ENCODE results near the gene NPC2.
"Not testable (repeated sequence)": the region's sequence is repeated elsewhere in the genome, so short reads cannot be mapped to it uniquely, and the experiment has no call there.

Gene NPC2

DNA sequence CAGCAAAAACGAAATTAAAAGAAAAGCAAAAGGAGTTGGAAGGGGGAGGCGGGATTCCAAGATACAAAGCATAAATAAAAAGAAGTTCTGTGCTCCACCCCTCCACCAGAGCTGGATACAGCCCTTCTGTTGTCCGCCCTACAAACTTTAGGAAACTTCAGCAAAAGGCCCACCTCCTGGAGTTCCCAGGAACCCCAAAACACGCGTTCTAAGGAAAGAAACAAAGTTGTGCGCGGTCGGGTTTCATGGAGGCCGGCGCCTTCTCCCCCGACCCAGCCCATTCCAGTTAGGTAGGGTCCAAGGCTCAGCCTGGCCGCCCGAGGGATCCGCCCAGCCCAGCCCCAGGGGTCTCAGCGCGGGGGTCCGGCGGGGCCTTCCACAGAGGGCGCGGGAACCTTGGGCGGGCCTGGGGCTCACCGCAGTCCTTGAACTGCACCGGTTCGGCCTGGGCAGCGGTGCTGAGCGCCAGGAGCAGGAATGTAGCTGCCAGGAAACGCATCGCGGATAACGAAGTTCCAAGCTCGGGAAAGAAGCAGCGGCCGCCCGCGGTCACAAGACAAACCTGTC lies at the start of gene NPC2:
TSS of gene NPC2 (minus strand) at position 530 of the 567 bp plus-strand sequence. CDS start at position 499, 31 bp downstream.
- peak; percentile 7 for DNase-seq (ENCODE audit: low read depth)

DNA sequence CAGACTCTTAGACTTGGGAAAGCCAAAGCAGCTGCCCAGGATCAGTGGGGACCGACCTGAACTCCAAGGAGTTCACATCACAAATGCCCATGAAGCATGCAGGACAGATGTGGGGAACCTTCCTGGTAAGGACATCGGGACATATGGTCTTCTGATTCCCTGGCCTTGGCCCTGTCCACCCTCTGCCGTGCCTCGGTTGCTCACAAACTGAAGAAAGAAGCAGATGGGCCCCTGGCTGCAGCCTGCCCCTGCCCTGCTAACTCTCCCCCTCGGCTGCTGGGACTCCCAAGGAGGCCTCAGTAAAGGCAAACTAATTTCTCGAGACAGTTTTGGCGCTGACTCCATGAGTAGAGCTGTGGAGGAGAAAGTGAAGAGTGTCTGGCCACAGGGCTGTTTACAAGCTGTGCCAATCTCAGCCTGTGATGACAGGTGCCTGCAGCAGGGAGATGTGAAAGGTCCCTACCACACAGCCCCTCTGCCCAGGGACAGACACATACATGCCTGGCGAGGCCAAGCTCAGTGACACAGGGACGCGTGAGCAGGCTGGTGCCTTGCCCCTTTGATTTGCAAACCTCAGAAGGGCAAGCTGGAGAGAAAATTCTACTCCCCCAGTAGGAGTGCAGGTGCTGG lies 49.1 kb upstream of the NPC2 start:
- no peak for DNase-seq (ENCODE audit: low read depth)

DNA sequence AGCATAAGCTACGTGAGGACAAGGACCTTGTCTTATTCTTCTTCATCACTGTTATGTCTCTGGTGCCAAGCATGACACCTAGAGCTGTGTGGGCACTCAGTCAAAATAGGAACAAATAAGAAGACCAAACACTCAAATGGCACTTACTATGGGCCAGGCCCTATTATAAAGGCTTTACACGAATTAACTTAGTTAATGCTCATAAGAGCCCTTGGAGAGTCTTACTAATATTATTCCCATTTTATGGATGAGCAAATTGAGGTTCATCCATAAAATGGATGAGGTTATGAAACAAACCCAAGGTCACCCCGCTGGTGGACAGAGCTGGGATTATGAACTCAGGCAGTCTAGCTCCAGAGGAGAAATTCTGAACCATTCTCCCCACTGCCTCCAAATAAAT lies 48.1 kb upstream of the NPC2 start:
- no peak for DNase-seq (ENCODE audit: low read depth)

DNA sequence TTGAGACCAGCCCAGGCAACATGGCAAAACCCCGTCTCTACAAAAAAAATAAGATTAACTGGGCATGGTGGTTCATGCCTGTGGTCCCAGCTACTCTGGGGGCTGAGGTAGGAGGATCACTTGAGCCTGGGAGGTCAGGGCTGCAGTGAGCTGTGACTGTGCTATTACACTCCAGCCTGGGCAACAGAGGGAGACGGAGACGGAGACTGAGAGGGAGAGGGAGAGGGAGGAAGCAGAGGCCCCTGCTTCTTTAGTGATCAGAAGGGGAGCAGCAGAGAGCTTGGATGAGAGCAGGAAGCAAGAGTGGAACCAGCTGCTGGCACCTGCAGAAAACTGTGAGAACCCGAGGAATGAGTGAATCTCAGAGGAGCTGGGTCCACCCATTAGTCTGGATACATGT lies 46.4 kb upstream of the NPC2 start:
- no peak for DNase-seq (ENCODE audit: low read depth)

DNA sequence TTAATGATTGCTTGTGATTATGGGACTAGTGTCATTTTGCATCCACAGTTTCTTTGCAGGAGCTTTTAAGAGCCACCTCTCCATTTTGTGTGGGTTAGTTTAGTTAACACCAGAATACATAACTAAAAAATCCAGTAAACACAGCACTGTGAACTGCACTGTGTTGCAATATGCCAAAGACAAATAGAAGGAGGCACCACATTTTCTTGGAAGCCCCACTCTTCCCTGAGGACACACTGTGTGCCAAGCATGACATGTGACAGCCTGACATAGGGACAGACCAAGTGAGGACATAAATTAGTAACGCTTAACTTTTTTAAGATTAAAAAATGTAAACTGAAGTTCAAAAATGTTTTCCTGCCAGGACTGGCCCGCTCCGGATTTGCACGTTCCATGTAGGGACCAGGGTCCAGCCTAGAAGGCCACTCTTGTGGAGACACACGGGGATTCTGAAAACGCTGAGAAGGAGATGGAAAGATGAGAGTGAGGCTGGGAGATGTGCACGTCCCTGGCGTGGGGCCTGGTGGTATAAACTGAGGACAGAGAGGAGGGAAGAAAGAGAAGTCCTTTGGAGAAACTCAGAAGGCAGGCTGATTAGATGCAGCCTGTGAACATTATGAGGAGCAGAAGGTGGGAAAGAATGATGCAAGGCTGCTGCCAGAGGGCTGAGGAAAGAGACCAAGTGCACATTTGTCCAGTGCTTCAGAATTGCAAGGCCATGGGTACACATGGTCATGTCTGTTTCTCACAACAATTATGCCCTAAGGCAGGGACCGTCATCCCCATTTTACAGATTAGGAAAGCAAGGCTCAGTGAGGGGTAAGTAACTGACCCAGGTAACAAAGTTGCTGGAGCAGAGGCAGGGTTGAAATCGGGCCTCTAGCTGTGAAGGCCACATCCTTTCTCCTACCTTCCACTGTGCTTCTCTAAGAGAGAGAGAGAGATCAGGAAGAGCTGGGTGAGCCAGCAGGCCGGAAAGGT lies 45.6 kb upstream of the NPC2 start:
- no peak for DNase-seq (ENCODE audit: low read depth)

DNA sequence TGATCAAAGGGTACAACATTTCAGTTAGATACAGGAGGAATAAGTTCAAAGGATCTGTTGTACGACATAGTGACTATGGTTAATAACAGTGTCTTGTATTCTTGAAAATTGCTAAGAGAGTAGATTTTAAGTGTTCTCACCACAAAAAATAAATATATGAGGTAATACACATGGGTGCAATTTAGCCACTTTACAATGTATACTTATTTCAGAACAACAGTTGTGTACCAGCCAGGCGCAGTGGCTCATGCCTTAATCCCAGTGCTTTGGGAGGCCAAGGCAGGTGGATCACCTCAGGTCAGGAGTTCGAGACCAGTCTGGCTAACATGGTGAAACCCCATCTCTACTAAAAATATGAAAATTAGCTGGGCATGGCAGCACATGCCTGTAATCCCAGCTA lies 43.2 kb upstream of the NPC2 start:
- not testable (repeated sequence) for DNase-seq (ENCODE audit: low read depth)

DNA sequence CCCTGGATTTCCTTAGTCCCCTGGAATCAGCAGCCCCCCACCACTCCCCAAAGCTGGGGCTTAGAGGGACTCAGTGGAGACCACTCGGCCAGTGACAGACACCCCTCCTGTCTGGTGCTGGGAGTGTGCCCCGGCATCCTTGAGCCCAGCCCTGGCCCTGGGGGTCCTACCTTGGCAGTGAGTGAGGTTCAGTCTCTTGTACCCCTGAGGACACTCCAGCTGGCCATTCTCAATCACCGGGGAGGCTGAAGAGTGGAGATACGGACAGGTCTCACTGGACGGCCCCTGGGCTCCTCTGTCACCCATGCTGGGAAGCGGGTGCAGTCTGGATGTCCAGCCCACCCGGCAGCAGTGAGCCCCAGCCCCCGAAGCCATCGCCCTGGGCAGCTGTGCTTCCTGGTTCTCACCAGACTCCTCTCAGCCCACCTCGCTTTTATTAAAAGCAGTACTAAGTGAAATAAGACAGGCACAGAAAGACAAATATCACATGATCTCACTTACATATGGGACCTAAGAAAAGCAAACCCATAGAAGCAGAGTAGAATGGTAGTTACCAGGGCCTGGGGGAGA lies 42.7 kb upstream of the NPC2 start:
- no peak for DNase-seq (ENCODE audit: low read depth)

DNA sequence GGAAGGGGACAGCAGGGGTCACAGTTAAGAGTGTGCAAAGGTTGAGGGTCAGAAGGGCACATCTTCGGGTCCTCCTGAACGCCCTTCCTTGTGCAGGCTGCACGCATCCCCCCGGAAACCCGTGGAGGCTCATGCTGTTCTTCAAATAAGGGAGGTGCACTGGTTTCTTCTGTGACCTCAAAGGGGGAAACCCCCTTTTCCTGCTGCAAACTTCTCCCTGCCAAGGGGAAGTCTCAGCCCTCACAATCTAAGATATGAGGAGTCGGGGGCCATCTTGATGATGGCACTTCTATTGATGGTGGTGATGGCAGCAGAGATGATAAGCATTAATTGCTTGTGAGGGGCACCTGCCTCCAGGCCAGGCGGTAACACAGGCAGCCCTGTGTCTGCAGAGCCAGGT lies 40.5 kb upstream of the NPC2 start:
- no peak for DNase-seq (ENCODE audit: low read depth)

DNA sequence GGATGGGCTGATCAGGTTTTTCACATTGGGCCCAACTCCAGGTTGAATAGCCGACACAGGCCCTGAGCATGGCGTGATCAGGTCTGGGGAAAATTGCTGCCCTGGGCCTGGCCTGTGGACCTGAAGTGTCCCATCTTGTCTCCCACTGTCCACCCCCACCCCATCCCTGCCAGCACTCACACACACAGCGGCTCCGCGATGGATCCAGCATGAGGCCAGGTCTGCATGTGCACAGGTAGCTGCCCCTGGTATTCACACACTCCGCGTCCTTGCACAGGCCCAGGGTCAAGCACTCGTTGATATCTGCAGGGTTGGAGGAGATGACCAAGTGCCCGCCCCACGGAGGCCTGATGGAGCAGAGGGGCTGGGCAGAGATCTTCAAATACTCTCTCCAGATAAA lies 39.1 kb upstream of the NPC2 start:
- no peak for DNase-seq (ENCODE audit: low read depth)

DNA sequence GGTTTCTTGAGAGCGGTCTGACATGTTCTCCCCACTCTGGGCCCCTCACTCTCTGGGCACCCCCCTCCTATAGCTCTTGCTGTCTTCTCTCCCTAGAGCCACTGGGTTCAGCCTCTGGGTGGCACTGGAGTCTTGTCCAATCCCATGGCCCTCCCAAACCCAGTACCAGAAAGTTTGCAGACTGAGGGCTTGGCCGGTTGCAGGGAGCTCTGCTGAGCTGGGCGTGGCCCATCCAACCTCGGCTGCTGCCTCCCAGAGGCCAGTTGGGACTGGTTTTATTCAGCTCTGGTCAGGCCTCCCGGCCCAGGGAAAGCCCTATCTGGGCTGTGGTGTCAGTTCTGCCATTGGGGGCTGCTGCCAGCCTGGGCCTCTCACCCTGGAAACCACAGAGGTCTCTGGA lies 38.4 kb upstream of the NPC2 start:
- DNase-seq (ENCODE audit: low read depth), result peak; percentile 59

DNA sequence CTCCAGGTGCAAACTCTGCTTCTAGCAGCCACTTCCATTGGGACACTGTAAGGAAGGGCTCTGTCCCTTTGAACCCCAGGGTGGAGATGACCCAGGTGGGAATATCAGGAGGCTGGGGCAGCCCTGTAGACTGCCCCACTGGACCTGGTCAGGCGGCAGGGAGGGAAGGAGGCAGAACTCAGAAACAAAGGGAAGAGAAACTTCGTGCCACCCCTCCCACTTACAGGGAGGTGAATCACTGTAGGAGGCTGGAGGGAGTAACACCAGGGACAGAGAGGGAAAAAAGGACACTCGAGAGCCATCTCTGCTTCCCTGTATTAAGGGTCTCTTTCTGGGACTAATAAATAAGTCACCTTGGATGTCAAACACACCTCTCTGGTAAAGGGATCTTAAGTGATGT lies 37.9 kb upstream of the NPC2 start:
- DNase-seq (ENCODE audit: low read depth), result no peak

DNA sequence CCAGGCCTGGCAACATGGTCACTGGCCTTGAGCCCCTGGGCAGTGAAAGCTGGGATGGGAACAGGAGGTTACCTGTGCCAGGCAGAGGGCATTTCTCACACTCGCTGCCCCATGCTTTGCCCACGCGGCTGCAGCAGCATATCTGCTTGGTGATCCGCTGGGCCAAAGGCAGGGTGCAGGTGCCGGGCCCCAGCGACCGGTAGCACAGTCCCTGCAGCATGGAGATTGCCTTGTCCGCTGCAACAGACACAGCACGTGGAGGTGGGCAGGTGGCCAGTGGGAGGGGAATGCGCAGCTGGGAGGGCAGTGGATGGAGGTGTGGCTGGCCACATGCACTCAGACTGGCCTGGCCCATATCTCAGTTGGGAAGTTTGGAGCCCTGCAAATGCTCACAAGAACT lies 35.8 kb upstream of the NPC2 start:
- DNase-seq (ENCODE audit: low read depth), result no peak

DNA sequence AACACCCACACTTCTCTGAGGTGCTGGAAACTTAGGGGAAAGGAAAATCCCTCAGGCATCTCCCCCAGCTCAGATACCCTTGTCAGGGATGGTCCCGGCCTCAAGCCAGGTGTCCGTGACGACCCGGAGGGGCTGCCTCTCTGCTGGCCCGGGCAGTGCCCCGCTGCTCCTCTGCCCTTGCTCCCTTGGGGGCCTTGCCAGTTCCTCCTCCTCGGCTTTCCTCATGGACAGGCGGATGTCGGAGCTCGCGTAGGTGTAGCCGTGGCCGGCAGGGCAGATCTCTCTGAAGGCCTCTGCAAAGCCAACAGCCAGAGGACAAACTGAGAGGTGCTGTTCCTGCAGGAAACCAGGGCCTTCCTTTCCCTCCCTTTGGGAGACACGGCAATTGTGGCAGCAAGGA lies 35.3 kb upstream of the NPC2 start:
- DNase-seq (ENCODE audit: low read depth), result no peak

DNA sequence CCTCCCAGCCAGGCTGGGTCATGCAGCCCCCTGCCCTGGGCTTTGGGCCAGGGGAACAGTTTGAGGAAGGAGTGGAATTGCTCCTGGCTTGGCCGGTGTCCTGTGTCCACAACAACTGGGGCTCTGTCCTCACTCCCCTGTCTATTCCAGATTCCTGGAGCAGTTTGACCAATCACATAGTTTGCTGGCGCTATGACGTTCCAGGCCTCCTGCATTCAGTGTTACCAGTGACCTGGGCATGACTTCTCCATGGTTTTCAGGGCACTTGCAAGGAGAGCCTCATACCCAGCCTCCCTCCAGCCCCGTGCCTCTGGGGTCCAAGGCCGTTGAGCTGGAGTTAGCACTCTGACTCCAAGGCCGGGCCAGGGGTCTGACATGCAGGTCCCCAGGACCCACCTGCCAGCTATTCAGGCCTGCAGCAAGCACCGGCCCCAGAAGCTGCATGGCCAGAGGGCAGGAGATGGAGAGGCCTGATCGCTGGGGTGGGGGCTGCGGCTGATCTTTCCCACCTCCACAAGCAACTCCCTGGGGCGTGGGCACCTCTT lies 34.7 kb upstream of the NPC2 start:
- no peak for DNase-seq (ENCODE audit: low read depth)

DNA sequence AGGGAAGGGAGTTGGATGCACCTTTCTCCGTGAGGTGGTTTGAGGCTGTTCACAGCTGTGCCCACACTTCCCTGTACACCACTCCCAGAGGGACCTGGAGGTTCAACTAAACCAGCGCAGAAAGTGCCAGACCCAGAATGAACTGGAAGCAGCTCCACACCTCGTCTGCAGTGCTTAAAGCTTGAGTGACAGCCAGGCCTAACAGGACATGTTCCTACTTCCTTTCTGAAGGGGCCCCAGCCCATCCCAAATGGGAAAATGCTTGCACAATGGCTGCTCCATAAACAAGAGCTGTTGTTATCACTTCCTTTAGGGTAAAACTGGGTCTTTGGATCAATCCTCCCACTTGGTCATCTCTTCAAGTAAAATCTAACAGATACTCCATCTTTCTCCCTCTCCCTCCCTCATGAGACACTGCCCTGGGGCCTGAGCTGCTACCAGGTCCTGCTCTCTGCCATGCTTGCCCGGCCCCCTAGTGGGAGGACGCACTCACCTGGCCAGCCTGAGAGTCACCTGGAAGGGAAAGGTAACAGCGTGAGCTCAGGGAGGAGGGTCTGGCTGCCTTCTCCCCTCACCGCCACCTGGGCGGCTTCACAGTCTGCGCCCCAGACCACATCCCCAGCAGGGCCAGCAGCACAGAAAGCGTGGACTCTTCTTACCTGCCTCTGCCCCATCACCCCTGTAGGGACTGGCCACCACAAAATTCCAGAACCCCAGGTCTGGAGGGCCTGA lies 33.9 kb upstream of the NPC2 start:
- DNase-seq (ENCODE audit: low read depth), result no peak

DNA sequence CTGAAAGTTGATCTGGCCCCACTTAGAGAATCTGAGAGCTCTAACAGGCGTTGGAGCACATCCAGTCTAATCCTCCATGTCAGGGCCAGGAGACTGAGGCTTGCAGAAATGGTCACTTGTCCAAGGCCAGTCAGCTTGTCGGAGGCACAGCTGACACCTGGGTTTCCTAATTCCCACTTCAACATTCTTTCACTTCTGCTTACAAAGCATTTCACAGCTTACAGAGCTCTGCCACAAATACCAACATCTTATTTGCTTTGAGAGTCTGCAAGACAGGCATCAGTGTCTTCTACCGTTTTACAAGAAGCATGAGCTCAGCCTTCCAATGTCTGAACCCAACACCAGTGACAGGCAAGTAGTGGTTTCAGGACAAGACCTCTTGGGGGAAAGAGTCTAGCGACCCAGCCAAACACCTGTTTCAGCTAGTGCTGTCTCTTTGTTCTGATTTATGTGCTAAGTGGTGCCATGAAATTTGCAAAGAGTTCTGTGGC lies 32.3 kb upstream of the NPC2 start:
- no peak for DNase-seq (ENCODE audit: low read depth)

DNA sequence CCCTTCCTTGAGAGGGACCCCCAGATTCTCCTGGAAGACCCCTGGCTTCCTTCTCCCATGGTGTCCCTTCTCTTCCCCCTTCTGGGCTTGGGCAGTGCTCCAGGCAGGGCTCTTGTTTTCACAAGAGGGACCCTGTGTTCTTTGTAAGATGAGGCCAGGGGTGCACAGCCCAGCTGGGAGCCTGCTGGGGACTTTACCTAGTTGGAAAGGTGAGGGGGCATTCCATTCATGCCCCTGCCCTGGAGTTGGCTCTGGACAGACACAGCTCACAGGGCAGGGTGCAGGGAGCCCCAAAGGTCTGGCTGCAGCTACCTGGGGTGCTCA lies 31.7 kb upstream of the NPC2 start:
- no peak for DNase-seq (ENCODE audit: low read depth)

DNA sequence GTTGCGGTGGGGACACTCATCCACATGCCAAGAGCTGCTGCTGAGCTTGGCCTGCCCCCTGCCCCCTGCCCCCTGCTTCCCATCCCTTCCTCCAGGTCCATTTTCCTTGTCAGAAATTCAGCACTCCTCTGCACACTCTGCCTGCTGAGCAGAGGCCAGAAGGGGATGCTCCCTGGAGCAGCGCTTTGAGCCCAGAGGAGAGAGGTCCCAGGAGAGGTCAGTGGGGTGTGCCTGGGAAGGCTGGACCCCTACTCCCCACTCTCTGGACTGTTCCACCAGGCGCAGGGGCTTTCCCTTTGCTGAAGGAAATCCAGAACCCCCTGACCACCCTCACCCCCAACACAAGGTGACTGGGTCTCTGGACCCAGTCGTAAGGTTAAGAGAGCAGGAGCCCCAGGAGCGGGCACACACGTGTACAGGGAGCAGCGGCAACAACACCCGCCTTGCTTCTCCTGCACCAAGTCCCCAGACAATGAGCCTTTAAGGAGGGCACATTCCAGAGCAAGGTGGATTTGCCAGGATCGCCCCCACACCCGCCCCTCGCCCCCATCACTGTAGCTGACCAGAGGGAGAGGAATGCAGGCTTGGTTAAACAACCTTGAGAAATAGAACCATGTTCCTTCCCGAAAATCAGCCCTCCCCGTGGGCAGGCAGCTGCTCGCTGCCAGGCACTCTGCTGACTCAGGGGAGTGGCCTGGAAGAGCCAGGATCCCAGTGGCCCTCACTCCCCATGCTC lies 31.1 kb upstream of the NPC2 start:
- DNase-seq (ENCODE audit: low read depth), result no peak

DNA sequence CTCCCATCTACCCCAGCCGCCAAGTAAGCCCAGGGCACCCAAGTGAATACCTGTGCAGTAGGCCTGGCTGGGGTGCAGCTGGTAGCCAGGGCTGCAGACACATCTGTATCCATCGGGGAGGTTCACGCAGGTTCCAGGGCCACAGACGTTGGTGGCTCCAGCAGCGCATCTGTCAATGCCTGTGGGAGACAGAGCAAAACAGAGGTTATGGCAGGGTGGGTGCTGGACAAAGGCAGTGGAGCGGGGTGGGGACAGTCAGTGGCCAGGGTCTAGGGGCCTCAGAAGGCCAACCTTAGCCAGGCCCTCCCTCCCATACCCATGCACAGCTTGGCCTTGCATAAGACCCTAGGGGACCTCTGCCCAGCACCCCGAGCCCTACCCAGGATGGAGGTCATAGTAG lies 29.6 kb upstream of the NPC2 start:
- DNase-seq (ENCODE audit: low read depth), result no peak

DNA sequence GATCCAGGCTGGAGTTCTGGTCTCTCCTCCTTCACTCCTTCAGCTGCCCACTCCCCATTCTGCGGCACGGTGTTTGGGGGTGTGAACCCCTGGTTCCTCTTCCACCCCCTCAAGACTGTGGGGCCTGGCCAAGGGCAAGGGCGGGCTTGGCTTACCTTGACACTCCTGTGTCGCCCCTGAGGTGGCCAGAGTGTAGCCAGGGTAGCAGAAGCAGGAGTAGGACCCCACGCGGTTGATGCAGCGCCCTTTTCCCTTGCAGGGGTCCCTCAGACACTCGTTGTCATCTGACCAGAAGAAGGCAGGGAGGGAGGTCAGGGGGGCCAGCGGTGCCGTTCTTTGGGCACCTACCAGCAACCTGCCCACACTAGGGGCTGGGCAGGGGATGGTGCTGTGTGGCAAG lies 28.7 kb upstream of the NPC2 start:
- DNase-seq (ENCODE audit: low read depth), result no peak
